Liver (tissue), 9 donors: ENCODE results near the gene GPR152. TPM values are rescaled to one million over a fixed set of nuclear protein-coding genes. Genes with fewer than 3 reads are reported as not detected.
A peak's percentile ranks its signal among the peaks of the same experiment; 100 is the strongest.

Experiments used
- DNase-seq: peaks from one replicate; pipeline ENCODE4 v3.0.0-alpha.2; 2017; ENCODE audit warnings: low spot score
- H3K27ac ChIP-seq, 2 donors: one replicate each; pipeline ENCODE4 v1.7.0; 2013; ENCODE audit warnings: inconsistent platforms in 2 of 2, low read length in 2 of 2, control low read depth in 1 of 2, low read depth in 1 of 2, mild to moderate bottlenecking in 1 of 2
- H3K27me3 ChIP-seq, 4 donors: one replicate each; pipeline versions ENCODE4 v1.6.1 to v1.7.0; 2013; ENCODE audit warnings: low read length in 3 of 4, inconsistent platforms in 1 of 4, mild to moderate bottlenecking in 1 of 4, moderate library complexity in 1 of 4; ENCODE audit not compliant: control insufficient read depth in 4 of 4, insufficient read depth in 4 of 4
- H3K36me3 ChIP-seq, 4 donors: one replicate each; pipeline versions ENCODE4 v1.6.1 to v1.7.0; 2013; ENCODE audit warnings: low read length in 3 of 4, mild to moderate bottlenecking in 3 of 4, low read depth in 1 of 4, moderate library complexity in 1 of 4; ENCODE audit not compliant: control insufficient read depth in 4 of 4, insufficient read depth in 3 of 4
- H3K4me1 ChIP-seq, 4 donors: one replicate each; pipeline versions ENCODE4 v1.6.1 to v1.7.0; 2013; ENCODE audit warnings: low read length in 3 of 4, mild to moderate bottlenecking in 3 of 4, moderate library complexity in 1 of 4; ENCODE audit not compliant: control insufficient read depth in 4 of 4, insufficient read depth in 4 of 4
- H3K4me3 ChIP-seq, 3 donors: one replicate each; pipeline versions ENCODE4 v1.6.1 to v1.7.0; 2013; ENCODE audit warnings: low read length in 3 of 3, control low read depth in 1 of 3, low read depth in 1 of 3, mild to moderate bottlenecking in 1 of 3
- H3K9ac ChIP-seq, 2 donors: one replicate each; pipeline ENCODE4 v1.7.0; 2013; ENCODE audit warnings: low read length in 2 of 2, mild to moderate bottlenecking in 2 of 2, moderate library complexity in 2 of 2, control low read depth in 1 of 2, low read depth in 1 of 2
- H3K9me3 ChIP-seq, 4 donors: one replicate each; pipeline versions ENCODE4 v1.6.1 to v1.7.0; 2013; ENCODE audit warnings: low read length in 3 of 4; ENCODE audit not compliant: control insufficient read depth in 4 of 4
- EGR1 ChIP-seq, 2 donors: IDR thresholded peaks; 2 replicates each; pipeline ENCODE4 v1.6.1; 2016 to 2018; ENCODE audit warnings: antibody characterized with exemption in 2 of 2, low read depth in 2 of 2
- GABPA ChIP-seq, 2 donors: IDR thresholded peaks in 1 of 2; conservative IDR thresholded peaks in 1 of 2; 2 replicates each; pipeline ENCODE4 v1.6.1; 2016; ENCODE audit warnings: antibody characterized with exemption in 2 of 2, mild to moderate bottlenecking in 1 of 2, moderate library complexity in 1 of 2
- HNF4A ChIP-seq, 2 donors: conservative IDR thresholded peaks; 2 replicates each; pipeline ENCODE4 v1.6.1; 2016; ENCODE audit warnings: antibody characterized with exemption in 2 of 2, mild to moderate bottlenecking in 2 of 2
- JUND ChIP-seq, 2 donors: IDR thresholded peaks; 2 replicates each; pipeline ENCODE4 v1.6.1; 2016; ENCODE audit warnings: antibody characterized with exemption in 2 of 2
- NR2F2 ChIP-seq: IDR thresholded peaks from 2 replicates; pipeline ENCODE4 v1.6.1; 2016; ENCODE audit warnings: antibody characterized with exemption
- RAD21 ChIP-seq, 2 donors: IDR thresholded peaks; 2 replicates each; pipeline ENCODE4 v1.6.1; 2016; ENCODE audit warnings: antibody characterized with exemption in 2 of 2, mild to moderate bottlenecking in 2 of 2
- REST ChIP-seq: IDR thresholded peaks from 2 replicates; pipeline ENCODE4 v1.6.1; 2016; ENCODE audit warnings: antibody characterized with exemption, mild to moderate bottlenecking
- RXRA ChIP-seq, 2 donors: IDR thresholded peaks; 2 replicates each; pipeline ENCODE4 v1.6.1; 2017 to 2018; ENCODE audit warnings: antibody characterized with exemption in 2 of 2, mild to moderate bottlenecking in 1 of 2
- SP1 ChIP-seq: IDR thresholded peaks from 2 replicates; pipeline ENCODE4 v1.6.1; 2018; ENCODE audit warnings: antibody characterized with exemption, mild to moderate bottlenecking
- TAF1 ChIP-seq: conservative IDR thresholded peaks from 2 replicates; pipeline ENCODE4 v1.6.1; 2016; ENCODE audit warnings: antibody characterized with exemption, mild to moderate bottlenecking
- YY1 ChIP-seq: IDR thresholded peaks from 2 replicates; pipeline ENCODE4 v1.6.1; 2016; ENCODE audit warnings: antibody characterized with exemption, mild to moderate bottlenecking
- WGBS: extraction: QIAGEN DNeasy Blood & Tissue Kit; methylation state at CpG from one replicate; pipeline ENCODE4 v1.1.7; 2013; 5-methylcytosine and 5-hydroxymethylcytosine counted together
- polyA plus RNA-seq, 2 donors: library from polyadenylated mRNA; stranded (reverse) in 1 of 2; unstranded in 1 of 2; fragments of 200-250 nt in 1 of 2; fragments of >200 nt in 1 of 2; fragmentation: Nextera tagmentation in 1 of 2; extraction: Ambion mirVana in 1 of 2; gene quantifications; one replicate each; pipeline versions ENCODE4 v1.2.1 to v1.2.3, GENCODE V29; 2013 to 2015
- total RNA-seq, 2 donors: library from RNA; depleted of rRNA; stranded (reverse); fragments of >200 nt; gene quantifications; one replicate each; pipeline ENCODE4 v1.2.3, GENCODE V29; 2014
- TF ChIP-seq, protein P1 (sequence below): fragments of 150-350 bp; IDR thresholded peaks from 2 replicates; pipeline ENCODE4 v1.5.1; 2017; ENCODE audit warnings: improper control_type of control experiment, low read depth, low read length; ENCODE audit not compliant: missing input control
- TF ChIP-seq, protein P2 (sequence below): IDR thresholded peaks from 2 replicates; pipeline ENCODE4 v1.6.1; 2016; ENCODE audit warnings: antibody characterized with exemption
- donor health status: healthy.
- donor health status: healthy.
- donor health status: healthy.
- donor health status: healthy.
- donor health status: healthy.

GPR152 gene
- total and polyA plus RNA-seq, 4 donors: not detected

GRCh38 chr11:67436459-67437081, 16.0 kb downstream of the GPR152 start (continued):
- TF ChIP-seq REST: no peak
- TF ChIP-seq, protein P1, sequence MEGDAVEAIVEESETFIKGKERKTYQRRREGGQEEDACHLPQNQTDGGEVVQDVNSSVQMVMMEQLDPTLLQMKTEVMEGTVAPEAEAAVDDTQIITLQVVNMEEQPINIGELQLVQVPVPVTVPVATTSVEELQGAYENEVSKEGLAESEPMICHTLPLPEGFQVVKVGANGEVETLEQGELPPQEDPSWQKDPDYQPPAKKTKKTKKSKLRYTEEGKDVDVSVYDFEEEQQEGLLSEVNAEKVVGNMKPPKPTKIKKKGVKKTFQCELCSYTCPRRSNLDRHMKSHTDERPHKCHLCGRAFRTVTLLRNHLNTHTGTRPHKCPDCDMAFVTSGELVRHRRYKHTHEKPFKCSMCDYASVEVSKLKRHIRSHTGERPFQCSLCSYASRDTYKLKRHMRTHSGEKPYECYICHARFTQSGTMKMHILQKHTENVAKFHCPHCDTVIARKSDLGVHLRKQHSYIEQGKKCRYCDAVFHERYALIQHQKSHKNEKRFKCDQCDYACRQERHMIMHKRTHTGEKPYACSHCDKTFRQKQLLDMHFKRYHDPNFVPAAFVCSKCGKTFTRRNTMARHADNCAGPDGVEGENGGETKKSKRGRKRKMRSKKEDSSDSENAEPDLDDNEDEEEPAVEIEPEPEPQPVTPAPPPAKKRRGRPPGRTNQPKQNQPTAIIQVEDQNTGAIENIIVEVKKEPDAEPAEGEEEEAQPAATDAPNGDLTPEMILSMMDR: no peak
- no peak for TF ChIP-seq TAF1
- no peak for TF ChIP-seq HNF4A (conservative IDR thresholded peaks at IDR 0.05)
- TF ChIP-seq, protein P2, sequence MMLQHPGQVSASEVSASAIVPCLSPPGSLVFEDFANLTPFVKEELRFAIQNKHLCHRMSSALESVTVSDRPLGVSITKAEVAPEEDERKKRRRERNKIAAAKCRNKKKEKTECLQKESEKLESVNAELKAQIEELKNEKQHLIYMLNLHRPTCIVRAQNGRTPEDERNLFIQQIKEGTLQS: no peak

DNA sequence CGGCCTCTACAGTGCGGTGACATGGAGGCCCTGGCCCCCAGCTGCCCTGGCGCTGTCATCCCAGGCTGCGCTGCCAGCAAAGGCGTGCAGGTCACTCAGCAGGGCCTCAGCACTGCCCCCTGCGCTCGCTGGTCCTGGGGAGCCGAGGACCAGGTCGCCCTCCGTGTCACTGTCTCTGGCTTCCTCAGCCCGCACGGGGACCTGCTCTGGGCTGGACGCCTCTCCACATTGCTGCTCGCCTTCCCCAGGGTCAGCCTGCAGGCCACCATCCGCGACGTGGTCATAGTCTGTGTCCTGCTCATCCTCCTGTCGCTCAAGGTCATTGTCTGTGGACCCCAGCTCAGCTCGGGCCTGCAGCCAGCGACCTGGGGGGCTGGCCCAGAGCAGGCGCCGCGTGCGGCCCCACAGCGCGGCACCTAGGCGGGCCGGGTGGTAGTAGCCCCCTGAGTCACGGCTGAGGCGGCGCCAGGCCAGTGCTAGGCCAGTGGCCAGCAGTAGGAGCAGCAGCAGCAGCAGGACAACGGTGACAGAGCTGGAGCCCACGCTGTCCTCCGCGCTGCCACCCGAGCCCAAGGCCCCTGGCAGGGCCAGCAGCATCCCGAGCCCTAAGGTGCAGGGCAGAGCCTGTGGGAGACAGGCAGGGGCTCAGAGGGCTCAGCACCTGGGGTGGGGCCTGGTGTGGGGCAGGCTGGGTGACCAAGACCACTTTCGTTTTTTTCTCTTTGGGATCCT, 16.6 kb downstream of the GPR152 start:
- Histone ChIP-seq H3K9me3 (no peaks in the 10 kb centered on the region), H3K27me3 (no peaks in the 10 kb centered on the region), H3K36me3 (peaks cover 3 to 47% (median 8%) of the 10 kb centered on the region in 4 donors), H3K9ac (no peak overlapping the region), H3K4me1 (peaks cover 0 to 7% (median 3%) of the 10 kb centered on the region in 4 donors), H3K4me3 (no peak overlapping the region), H3K27ac (peak overlapping the region in 1 of 2 donors; percentile 31)
- WGBS: 92% methylated on average over 38 of the region's 38 CpGs
- TF ChIP-seq, protein P2: no peak
- no peak for TF ChIP-seq RAD21 (IDR thresholded peaks at IDR 0.05)
- TF ChIP-seq NR2F2: no peak
- TF ChIP-seq GABPA (IDR thresholded peaks at IDR 0.05 in 1 of 2, conservative IDR thresholded peaks at IDR 0.05 in 1 of 2): no peak
- TF ChIP-seq, protein P1: no peak
- TF ChIP-seq YY1: no peak
- no peak for TF ChIP-seq EGR1 (IDR thresholded peaks at IDR 0.05; ENCODE audit: low read depth in 2 of 2)
- TF ChIP-seq SP1: no peak
- no peak for TF ChIP-seq JUND (IDR thresholded peaks at IDR 0.05)
- TF ChIP-seq RXRA (IDR thresholded peaks at IDR 0.05): no peak
- DNase-seq: no peak
